Mesothelial cell of epicardium (in vitro differentiated cells): Measurements from ENCODE around the gene SRRD. TPM values are rescaled to one million over a fixed set of nuclear protein-coding genes. Genes with fewer than 3 reads are reported as not detected.

Source experiments
- DNase-seq, 2 experiments: peaks; one replicate each; pipeline ENCODE4 v3.0.0; 2021; ENCODE audit warnings: low spot score in 2 of 2; ENCODE audit not compliant: unreplicated experiment in 2 of 2
- H3K27ac Mint-ChIP-seq: 2 replicates; pipeline ENCODE4 v1.8.0; 2021; ENCODE audit warnings: mixed read lengths
- H3K27me3 Mint-ChIP-seq: 2 replicates; pipeline ENCODE4 v1.8.0; 2021; ENCODE audit warnings: low read depth, mixed read lengths
- H3K36me3 Mint-ChIP-seq: 2 replicates; pipeline ENCODE4 v1.8.0; 2021; ENCODE audit warnings: mixed read lengths
- H3K4me1 Mint-ChIP-seq: 2 replicates; pipeline ENCODE4 v1.8.0; 2021; ENCODE audit warnings: mixed read lengths
- H3K4me3 Mint-ChIP-seq: 2 replicates; pipeline ENCODE4 v1.8.0; 2021; ENCODE audit warnings: mild to moderate bottlenecking, moderate library complexity, mixed read lengths
- H3K9me3 Mint-ChIP-seq: 2 replicates; pipeline ENCODE4 v1.8.0; 2021; ENCODE audit warnings: mixed read lengths
- CTCF ChIP-seq: fragments of 200-600 bp; sonication (generic); IDR thresholded peaks from one replicate; pipeline ENCODE4 v1.5.0; 2021; ENCODE audit warnings: antibody characterized with exemption; ENCODE audit not compliant: unreplicated experiment
- total RNA-seq: library from RNA; stranded (reverse); gene quantifications from 3 replicates; pipeline ENCODE4 v1.2.1, GENCODE V29; 2021

SRRD gene
- total RNA-seq, 1 donor from 2014 or later: 24.1 TPM

GRCh38 chr22:26461188-26461810, 22.4 kb upstream of the SRRD start:
- peak in 1 of 2 experiments; percentile 71 for DNase-seq
- no peak overlapping the region for H3K4me3 Mint-ChIP-seq
- H3K36me3 Mint-ChIP-seq: peaks cover 32% of the 10 kb centered on the region
- no peaks in the 10 kb centered on the region for H3K9me3 Mint-ChIP-seq
- H3K4me1 Mint-ChIP-seq: no peaks in the 10 kb centered on the region
- TF ChIP-seq CTCF: peak; percentile 61
- H3K27ac Mint-ChIP-seq: no peak overlapping the region
- H3K27me3 Mint-ChIP-seq: no peaks in the 10 kb centered on the region

- Mint-ChIP-seq H3K36me3 (peaks cover 35% of the 10 kb centered on the region), H3K27ac (no peak overlapping the region), H3K4me1 (no peaks in the 10 kb centered on the region), H3K9me3 (no peaks in the 10 kb centered on the region), H3K27me3 (no peaks in the 10 kb centered on the region), H3K4me3 (no peak overlapping the region)
- no peak for TF ChIP-seq CTCF
- DNase-seq: no peak
These were observed 21.6 kb upstream of the SRRD start for GRCh38 chr22:26462051-26462450.

GRCh38 chr22:26462641-26463040, 21.0 kb upstream of the SRRD start:
- no peaks in the 10 kb centered on the region for H3K9me3 Mint-ChIP-seq
- peaks cover 33% of the 10 kb centered on the region for H3K36me3 Mint-ChIP-seq
- no peaks in the 10 kb centered on the region for H3K4me1 Mint-ChIP-seq
- H3K4me3 Mint-ChIP-seq: no peak overlapping the region
- DNase-seq: no peak
- peak overlapping the region; percentile 43 for H3K27ac Mint-ChIP-seq
- no peaks in the 10 kb centered on the region for H3K27me3 Mint-ChIP-seq
- TF ChIP-seq CTCF: no peak

- Mint-ChIP-seq H3K27me3 (no peaks in the 10 kb centered on the region), H3K36me3 (peaks cover 34% of the 10 kb centered on the region), H3K4me3 (no peak overlapping the region), H3K4me1 (no peaks in the 10 kb centered on the region), H3K27ac (no peak overlapping the region), H3K9me3 (no peaks in the 10 kb centered on the region)
- no peak for TF ChIP-seq CTCF
- DNase-seq: no peak
These were observed 20.5 kb upstream of the SRRD start for GRCh38 chr22:26463101-26463661.

- Mint-ChIP-seq H3K27ac (no peak overlapping the region), H3K27me3 (no peaks in the 10 kb centered on the region), H3K36me3 (peaks cover 37% of the 10 kb centered on the region), H3K4me3 (no peak overlapping the region), H3K9me3 (no peaks in the 10 kb centered on the region), H3K4me1 (no peaks in the 10 kb centered on the region)
- DNase-seq: no peak
- TF ChIP-seq CTCF: no peak
These were observed 20.0 kb upstream of the SRRD start for GRCh38 chr22:26463688-26464087.
